MCF 10A (cell line): ENCODE results near the gene CRKL. TPM values are rescaled to one million over a fixed set of nuclear protein-coding genes. Genes with fewer than 3 reads are reported as not detected.
A peak's percentile ranks its signal among the peaks of the same experiment; 100 is the strongest.

Source experiments
- BruUV-seq: library from RNA; stranded (reverse); fragments of 400-500 nt; replicated peaks from 2 replicates; lab custom pipeline; 2021; lab: Mats Ljungman, UMichigan
- CTCF ChIA-PET: fragments of 300-600 bp; sonication (Branson Sonifier 250); formaldehyde crosslinking; extraction: SDS; loops from one replicate; lab custom pipeline; 2021; ENCODE audit warnings: antibody characterized with exemption, inconsistent platforms; lab: Yijun Ruan, JAX
- POLR2A ChIA-PET: fragments of 300-600, 350-650 bp; sonication (Branson Sonifier 250); formaldehyde crosslinking; extraction: SDS; loops from one replicate; lab custom pipeline; 2020; ENCODE audit warnings: antibody characterized with exemption, inconsistent platforms; lab: Yijun Ruan, JAX
- DNase-seq: peaks from one replicate; pipeline ENCODE4 v3.0.0-alpha.2; 2018; ENCODE audit not compliant: unreplicated experiment
- H3K27ac Mint-ChIP-seq: one replicate; pipeline ENCODE4 v1.8.0; 2022; ENCODE audit warnings: mild to moderate bottlenecking, low read depth, mixed read lengths; ENCODE audit not compliant: unreplicated experiment
- H3K27me3 Mint-ChIP-seq: one replicate; pipeline ENCODE4 v1.8.0; 2022; ENCODE audit warnings: mixed read lengths; ENCODE audit not compliant: insufficient read depth, unreplicated experiment
- H3K36me3 Mint-ChIP-seq: one replicate; pipeline ENCODE4 v1.8.0; 2022; ENCODE audit warnings: mild to moderate bottlenecking, moderate library complexity, mixed read lengths; ENCODE audit not compliant: insufficient read depth, unreplicated experiment
- H3K4me1 Mint-ChIP-seq: one replicate; pipeline ENCODE4 v1.8.0; 2022; ENCODE audit warnings: mixed read lengths; ENCODE audit not compliant: insufficient read depth, unreplicated experiment
- H3K4me3 Mint-ChIP-seq: one replicate; pipeline ENCODE4 v1.8.0; 2022; ENCODE audit warnings: mild to moderate bottlenecking, moderate library complexity, mixed read lengths; ENCODE audit not compliant: unreplicated experiment
- H3K9me3 Mint-ChIP-seq: one replicate; pipeline ENCODE4 v1.8.0; 2022; ENCODE audit warnings: mixed read lengths; ENCODE audit not compliant: unreplicated experiment
- intact Hi-C: fragments of 100-400 bp; cut with micrococcal nuclease; formaldehyde crosslinking; loops from 2 replicates; pipeline ENCODE4 v1.14.1; 2022
- total RNA-seq: library from RNA; stranded (reverse); gene quantifications from 2 replicates; pipeline ENCODE4 v1.2.3, GENCODE V29; 2022
- TF ChIP-seq, protein P1 (sequence below): fragments of 200-600 bp; IDR thresholded peaks from one replicate; pipeline ENCODE4 v1.8.0; 2022; ENCODE audit warnings: antibody characterized with exemption, mild to moderate bottlenecking; ENCODE audit not compliant: unreplicated experiment

The CRKL gene
- total RNA-seq, 1 experiment from 2014 or later = 74.0 TPM

DNA sequence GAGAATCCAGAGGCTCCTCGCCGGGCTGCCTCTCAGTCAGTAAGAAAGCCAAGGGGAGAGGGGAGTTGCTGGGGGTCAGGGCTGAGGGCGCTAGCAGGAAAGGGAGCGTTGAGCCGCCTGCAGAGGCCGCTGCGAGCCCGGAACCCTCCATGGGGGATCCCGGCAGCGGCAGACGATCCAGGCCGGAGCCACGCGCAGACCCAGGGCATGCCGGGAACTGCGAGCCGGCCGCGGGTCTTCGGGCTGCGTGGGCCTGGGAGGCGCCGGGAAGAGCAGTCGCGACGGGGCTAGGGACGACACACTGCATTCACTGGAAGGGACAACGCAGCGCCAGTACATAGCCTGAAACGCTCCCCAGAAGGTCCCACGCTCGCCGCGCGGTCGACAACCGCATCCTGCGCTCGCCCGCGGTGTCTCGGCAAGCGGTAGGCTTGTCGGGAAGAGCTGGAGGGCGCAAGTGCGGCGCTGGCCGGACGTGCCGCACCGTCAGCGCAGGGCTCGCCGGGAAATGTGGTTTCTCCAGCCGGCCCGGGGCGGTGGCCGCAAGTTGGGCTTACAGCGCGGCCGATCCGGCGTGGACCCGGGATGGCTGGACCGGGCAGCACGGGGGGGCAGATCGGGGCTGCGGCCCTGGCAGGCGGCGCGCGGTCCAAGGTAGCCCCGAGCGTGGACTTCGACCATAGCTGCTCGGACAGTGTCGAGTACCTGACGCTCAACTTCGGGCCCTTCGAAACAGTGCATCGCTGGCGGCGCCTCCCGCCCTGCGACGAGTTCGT, 64.8 kb downstream of the CRKL start, which contains the start of gene LZTR1:
TSS of gene LZTR1 (plus strand) at position 511 of the 776 bp plus-strand sequence. CDS start at position 586, 75 bp downstream.
- ChIA-PET CTCF (interaction anchor here (0.6 to 1.6 kb wide), 15 partner anchors 14 to 1802 kb away, joined by 3 to 9 read pairs (median 3); partner anchors contain the start of gene AIFM3), POLR2A (interaction anchor here (0.5 to 3.4 kb wide), 25 partner anchors 10 to 744 kb away, joined by 3 to 24 read pairs (median 4); partner anchors contain the start of genes CRKL and THAP7)
- H3K36me3 Mint-ChIP-seq = peaks cover 24% of the 10 kb centered on the region
- H3K27ac Mint-ChIP-seq = peak within 1 kb of the TSS; percentile 37
- peak; percentile 79 for DNase-seq
- H3K4me1 Mint-ChIP-seq = peaks cover 8% of the 10 kb centered on the region
- BruUV-seq = no TSS peak
- H3K9me3 Mint-ChIP-seq = peaks cover 8% of the 10 kb centered on the region
- H3K27me3 Mint-ChIP-seq = no peaks in the 10 kb centered on the region
- intact Hi-C loops = no loop called here
- peak within 1 kb of the TSS; percentile 88 for H3K4me3 Mint-ChIP-seq
- TF ChIP-seq, protein P1, sequence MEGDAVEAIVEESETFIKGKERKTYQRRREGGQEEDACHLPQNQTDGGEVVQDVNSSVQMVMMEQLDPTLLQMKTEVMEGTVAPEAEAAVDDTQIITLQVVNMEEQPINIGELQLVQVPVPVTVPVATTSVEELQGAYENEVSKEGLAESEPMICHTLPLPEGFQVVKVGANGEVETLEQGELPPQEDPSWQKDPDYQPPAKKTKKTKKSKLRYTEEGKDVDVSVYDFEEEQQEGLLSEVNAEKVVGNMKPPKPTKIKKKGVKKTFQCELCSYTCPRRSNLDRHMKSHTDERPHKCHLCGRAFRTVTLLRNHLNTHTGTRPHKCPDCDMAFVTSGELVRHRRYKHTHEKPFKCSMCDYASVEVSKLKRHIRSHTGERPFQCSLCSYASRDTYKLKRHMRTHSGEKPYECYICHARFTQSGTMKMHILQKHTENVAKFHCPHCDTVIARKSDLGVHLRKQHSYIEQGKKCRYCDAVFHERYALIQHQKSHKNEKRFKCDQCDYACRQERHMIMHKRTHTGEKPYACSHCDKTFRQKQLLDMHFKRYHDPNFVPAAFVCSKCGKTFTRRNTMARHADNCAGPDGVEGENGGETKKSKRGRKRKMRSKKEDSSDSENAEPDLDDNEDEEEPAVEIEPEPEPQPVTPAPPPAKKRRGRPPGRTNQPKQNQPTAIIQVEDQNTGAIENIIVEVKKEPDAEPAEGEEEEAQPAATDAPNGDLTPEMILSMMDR = peak; percentile 29

GRCh38 chr22:20982563-20982882, 65.3 kb downstream of the CRKL start:
- ChIA-PET POLR2A (interaction anchor here (0.5 to 3.4 kb wide), 22 partner anchors 11 to 691 kb away, joined by 3 to 24 read pairs (median 4); partner anchors contain the start of gene THAP7), CTCF (interaction anchor here (0.6 to 1.6 kb wide), 12 partner anchors 14 to 1801 kb away, joined by 3 to 9 read pairs (median 3); partner anchors contain the start of gene AIFM3)
- Mint-ChIP-seq H3K4me3 (peak overlapping the region; percentile 88), H3K36me3 (peaks cover 24% of the 10 kb centered on the region), H3K27ac (peak overlapping the region; percentile 37), H3K4me1 (peaks cover 8% of the 10 kb centered on the region), H3K27me3 (no peaks in the 10 kb centered on the region), H3K9me3 (peaks cover 8% of the 10 kb centered on the region)
- BruUV-seq = TSS peak; percentile 36
- TF ChIP-seq, protein P1 = no peak
- intact Hi-C loops = no loop called here
- no peak for DNase-seq

- no TSS peak for BruUV-seq
- Mint-ChIP-seq H3K27me3 (no peaks in the 10 kb centered on the region), H3K9me3 (peaks cover 8% of the 10 kb centered on the region), H3K4me3 (peak overlapping the region; percentile 88), H3K4me1 (peaks cover 8% of the 10 kb centered on the region), H3K36me3 (peaks cover 24% of the 10 kb centered on the region), H3K27ac (peak overlapping the region; percentile 37)
- POLR2A ChIA-PET = interaction anchor here (0.9 to 2.8 kb wide), 6 partner anchors 16 to 79 kb away, joined by 3 to 15 read pairs (median 6); no protein-coding TSS in a partner anchor
- intact Hi-C loops = no loop called here
- DNase-seq = no peak
- TF ChIP-seq, protein P1 = no peak
- CTCF ChIA-PET = interaction anchor here (0.7 to 1.6 kb wide), 2 partner anchors 22 to 97 kb away, joined by 3 to 9 read pairs; no protein-coding TSS in a partner anchor
These were observed 66.0 kb downstream of the CRKL start for GRCh38 chr22:20983081-20983771.

DNA sequence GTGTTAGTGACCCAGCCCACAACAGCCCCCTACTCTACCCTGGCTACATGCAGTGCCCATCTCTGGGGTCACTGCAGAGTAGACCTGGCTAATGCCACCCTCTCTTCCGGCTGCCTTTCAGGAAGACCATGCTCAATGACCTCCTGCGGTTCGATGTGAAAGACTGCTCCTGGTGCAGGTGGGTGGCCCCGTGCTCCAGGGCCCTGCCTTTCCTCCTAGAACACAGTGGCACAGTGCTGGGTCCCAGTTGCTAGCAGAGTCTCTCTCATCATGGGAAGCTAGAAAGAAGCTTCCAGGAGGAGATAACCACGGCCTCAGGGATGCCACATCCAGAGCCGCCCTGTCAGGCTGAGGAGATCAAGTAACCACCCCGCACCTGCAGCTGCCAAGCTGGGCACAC, 68.5 kb downstream of the CRKL start:
- CTCF ChIA-PET = interaction anchor here (0.6 kb wide), 1 partner anchor 117 kb away, joined by 3 read pairs; no protein-coding TSS in a partner anchor
- TF ChIP-seq, protein P1 = no peak
- no peaks in the 10 kb centered on the region for H3K9me3 Mint-ChIP-seq
- no peak for DNase-seq
- no peaks in the 10 kb centered on the region for H3K27me3 Mint-ChIP-seq
- no TSS peak for BruUV-seq
- intact Hi-C loops = no loop called here
- H3K4me3 Mint-ChIP-seq = no peak overlapping the region
- H3K27ac Mint-ChIP-seq = no peak overlapping the region
- peaks cover 18% of the 10 kb centered on the region for H3K36me3 Mint-ChIP-seq
- H3K4me1 Mint-ChIP-seq = peaks cover 8% of the 10 kb centered on the region
- POLR2A ChIA-PET = no interaction called here
